BLaER1 (cell line): ENCODE data around the gene KLHL29.

ENCODE experiments used
- H3K27ac ChIP-seq: shearing (Covaris generic); formaldehyde crosslinking; 2 replicates; pipeline ENCODE4 v1.8.1; 2022
- H3K27me3 ChIP-seq: shearing (Covaris generic); formaldehyde crosslinking; 2 replicates; pipeline ENCODE4 v1.8.1; 2022
- H3K36me3 ChIP-seq: shearing (Covaris generic); formaldehyde crosslinking; 2 replicates; pipeline ENCODE4 v1.8.1; 2022
- H3K4me1 ChIP-seq: shearing (Covaris generic); formaldehyde crosslinking; 2 replicates; pipeline ENCODE4 v1.8.1; 2022
- H3K4me2 ChIP-seq: shearing (Covaris generic); formaldehyde crosslinking; 2 replicates; pipeline ENCODE4 v1.8.1; 2022
- H3K4me3 ChIP-seq: shearing (Covaris generic); formaldehyde crosslinking; 2 replicates; pipeline ENCODE4 v1.8.1; 2022
- H3K9ac ChIP-seq: shearing (Covaris generic); formaldehyde crosslinking; 2 replicates; pipeline ENCODE4 v1.8.1; 2022
- H3K9me3 ChIP-seq: shearing (Covaris generic); formaldehyde crosslinking; 2 replicates; pipeline ENCODE4 v1.8.1; 2022
- H4K20me1 ChIP-seq: shearing (Covaris generic); formaldehyde crosslinking; 2 replicates; pipeline ENCODE4 v1.8.1; 2022
- Cebpa-rat ChIP-seq: shearing (Covaris generic); IDR thresholded peaks from 2 replicates; pipeline ENCODE4 v1.8.1; 2022

The KLHL29 gene

GRCh38 chr2:23745068-23745725 lies 360.2 kb downstream of the KLHL29 start:
- TF ChIP-seq Cebpa-rat = no peak
- Histone ChIP-seq H3K27ac (no peak overlapping the region), H3K36me3 (peaks cover 10% of the 10 kb centered on the region; the same call in 1 of the 2 replicates), H3K4me3 (no peak overlapping the region), H3K27me3 (no peaks in the 10 kb centered on the region), H3K9me3 (peaks cover 8% of the 10 kb centered on the region; the same call in 1 of the 2 replicates), H3K4me1 (no peaks in the 10 kb centered on the region; the same call in 1 of the 2 replicates), H3K9ac (no peak overlapping the region), H4K20me1 (no peaks in the 10 kb centered on the region), H3K4me2 (no peak overlapping the region)

DNA sequence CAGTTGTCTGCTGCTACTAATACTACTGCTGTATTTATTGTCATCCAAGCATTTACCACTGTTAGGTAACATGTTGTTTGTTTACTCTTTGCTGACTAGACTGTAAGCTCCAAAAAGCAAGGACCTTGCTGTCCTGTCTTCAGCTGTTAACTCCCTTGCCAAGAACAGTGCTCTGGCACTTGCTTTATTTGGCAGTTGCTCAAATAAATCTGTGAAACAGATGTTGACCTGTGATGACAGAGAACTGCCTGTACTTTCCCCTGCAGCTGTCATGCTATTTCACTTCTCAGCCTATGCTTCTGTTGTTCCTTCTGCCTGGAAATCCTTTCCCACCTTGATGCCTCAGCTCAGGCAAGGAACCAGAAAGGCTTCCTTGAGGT lies 360.7 kb downstream of the KLHL29 start:
- no peak overlapping the region for H3K4me3 ChIP-seq
- H3K4me1 ChIP-seq = no peaks in the 10 kb centered on the region; the same call in 1 of the 2 replicates
- peaks cover 15% of the 10 kb centered on the region; the same call in 1 of the 2 replicates for H3K36me3 ChIP-seq
- peaks cover 8% of the 10 kb centered on the region; the same call in 1 of the 2 replicates for H3K9me3 ChIP-seq
- H3K4me2 ChIP-seq = no peak overlapping the region
- H3K9ac ChIP-seq = no peak overlapping the region
- no peak overlapping the region for H3K27ac ChIP-seq
- H4K20me1 ChIP-seq = no peaks in the 10 kb centered on the region
- TF ChIP-seq Cebpa-rat = no peak
- no peaks in the 10 kb centered on the region for H3K27me3 ChIP-seq

DNA sequence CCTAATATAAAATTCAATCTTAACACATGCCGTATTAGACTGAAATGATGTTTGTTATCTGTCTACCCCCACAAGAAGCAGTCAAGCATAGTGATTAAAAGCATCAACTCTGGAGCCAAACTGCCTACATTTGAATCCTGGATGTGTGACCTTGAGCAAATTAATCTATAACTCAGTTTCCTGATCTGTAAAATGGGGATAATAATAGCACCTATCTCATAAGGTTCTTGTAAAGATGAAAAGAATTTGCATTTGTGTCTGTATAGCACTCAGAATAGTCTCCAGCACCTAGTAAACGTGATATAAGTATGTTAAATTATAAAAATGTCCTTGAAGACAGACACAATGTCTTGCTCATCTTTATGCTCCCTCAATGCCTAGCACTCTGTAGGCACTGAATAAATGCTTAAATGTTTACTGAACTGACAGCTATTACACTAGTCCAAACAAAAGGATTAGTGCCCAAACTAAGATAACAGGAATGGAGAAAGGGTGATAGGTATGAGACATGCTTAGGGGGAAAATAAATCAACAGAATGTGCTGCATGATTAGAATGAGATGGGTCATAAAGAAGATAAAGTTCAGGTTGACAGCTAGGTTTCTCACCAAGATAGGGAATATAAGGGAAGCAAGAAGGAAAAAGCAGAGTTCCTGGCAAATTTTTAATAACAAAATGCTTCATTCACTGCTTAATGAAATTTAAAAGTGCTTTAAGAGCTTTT lies 361.3 kb downstream of the KLHL29 start:
- no peak overlapping the region for H3K4me2 ChIP-seq

GRCh38 chr2:23751747-23752265 lies 366.8 kb downstream of the KLHL29 start:
- H3K4me3 ChIP-seq = no peak overlapping the region
- no peaks in the 10 kb centered on the region for H3K9me3 ChIP-seq
- no peak overlapping the region for H3K9ac ChIP-seq
- H3K36me3 ChIP-seq = peaks cover 50% of the 10 kb centered on the region
- no peak for TF ChIP-seq Cebpa-rat
- H3K27me3 ChIP-seq = no peaks in the 10 kb centered on the region
- no peaks in the 10 kb centered on the region for H3K4me1 ChIP-seq
- no peak overlapping the region for H3K4me2 ChIP-seq
- H4K20me1 ChIP-seq = no peaks in the 10 kb centered on the region
- H3K27ac ChIP-seq = no peak overlapping the region

More for the DNA sequence above, 361.3 kb downstream of the KLHL29 start:
- Histone ChIP-seq H3K4me1 (no peaks in the 10 kb centered on the region; the same call in 1 of the 2 replicates), H3K36me3 (peaks cover 21% of the 10 kb centered on the region), H3K9ac (no peak overlapping the region), H3K9me3 (peaks cover 8% of the 10 kb centered on the region; the same call in 1 of the 2 replicates), H3K4me3 (no peak overlapping the region), H3K27ac (no peak overlapping the region), H4K20me1 (no peaks in the 10 kb centered on the region), H3K27me3 (no peaks in the 10 kb centered on the region)
- no peak for TF ChIP-seq Cebpa-rat

- no peak for TF ChIP-seq Cebpa-rat
- no peaks in the 10 kb centered on the region for H3K4me1 ChIP-seq
- no peaks in the 10 kb centered on the region for H4K20me1 ChIP-seq
- H3K9me3 ChIP-seq = no peaks in the 10 kb centered on the region
- H3K27ac ChIP-seq = no peak overlapping the region
- H3K4me3 ChIP-seq = no peak overlapping the region
- H3K9ac ChIP-seq = no peak overlapping the region
- no peaks in the 10 kb centered on the region for H3K27me3 ChIP-seq
- H3K4me2 ChIP-seq = no peak overlapping the region
- H3K36me3 ChIP-seq = peaks cover 66% of the 10 kb centered on the region
These were observed 368.5 kb downstream of the KLHL29 start for GRCh38 chr2:23753291-23754010.

- Histone ChIP-seq H3K9me3 (no peaks in the 10 kb centered on the region), H3K4me3 (no peak overlapping the region), H3K36me3 (peaks cover 71% of the 10 kb centered on the region), H3K27me3 (no peaks in the 10 kb centered on the region), H3K4me1 (no peaks in the 10 kb centered on the region), H3K27ac (no peak overlapping the region), H3K9ac (no peak overlapping the region), H4K20me1 (no peaks in the 10 kb centered on the region), H3K4me2 (no peak overlapping the region)
- no peak for TF ChIP-seq Cebpa-rat
These were observed 370.0 kb downstream of the KLHL29 start for GRCh38 chr2:23754970-23755369.

GRCh38 chr2:23756593-23757292 lies 371.8 kb downstream of the KLHL29 start:
- Histone ChIP-seq H3K4me2 (no peak overlapping the region), H3K9me3 (no peaks in the 10 kb centered on the region), H3K27me3 (no peaks in the 10 kb centered on the region), H3K9ac (no peak overlapping the region), H3K4me3 (no peak overlapping the region), H3K4me1 (no peaks in the 10 kb centered on the region), H3K27ac (no peak overlapping the region), H3K36me3 (peaks cover 60% of the 10 kb centered on the region), H4K20me1 (no peaks in the 10 kb centered on the region)
- no peak for TF ChIP-seq Cebpa-rat

DNA sequence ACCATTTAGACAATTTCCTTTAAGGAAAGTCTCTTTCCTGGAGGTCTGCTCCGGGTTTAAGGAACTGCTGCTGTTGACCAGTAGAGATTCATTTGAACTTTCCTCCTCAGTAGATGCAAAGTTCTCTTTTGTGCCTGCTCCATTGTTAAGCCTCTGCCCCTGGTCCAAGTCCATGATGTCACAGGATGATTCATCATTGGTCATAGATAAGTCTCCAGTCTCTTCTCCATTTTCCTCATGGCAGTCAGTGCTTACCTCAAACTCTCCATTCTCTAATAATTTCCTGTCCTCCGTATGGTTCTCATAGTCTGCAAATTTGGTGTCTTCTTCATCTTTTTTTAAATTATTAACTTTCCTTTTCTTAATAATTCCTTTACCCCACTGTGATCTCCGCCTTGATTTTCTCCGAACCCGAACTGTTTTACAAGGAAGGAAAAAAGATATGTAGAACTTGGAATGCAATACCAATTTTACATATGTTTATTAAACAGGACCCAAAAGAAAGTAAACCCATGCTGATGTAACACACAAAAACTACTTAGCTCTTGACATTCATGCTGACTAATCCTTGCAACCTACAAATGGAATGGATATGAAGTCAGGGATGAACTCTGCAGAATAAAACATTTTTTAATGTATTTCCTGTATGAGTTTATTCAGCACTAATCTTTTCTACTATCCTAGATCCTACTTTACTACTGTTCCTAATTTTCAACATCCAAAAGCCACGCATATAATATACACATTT lies 372.9 kb downstream of the KLHL29 start:
- Histone ChIP-seq H3K9me3 (no peaks in the 10 kb centered on the region), H3K4me2 (no peak overlapping the region), H3K27me3 (no peaks in the 10 kb centered on the region), H4K20me1 (no peaks in the 10 kb centered on the region), H3K4me3 (no peak overlapping the region), H3K36me3 (peaks cover 52% of the 10 kb centered on the region), H3K27ac (no peak overlapping the region), H3K4me1 (no peaks in the 10 kb centered on the region), H3K9ac (no peak overlapping the region)
- no peak for TF ChIP-seq Cebpa-rat
